CD4-positive, alpha-beta T cell treated with Interleukin-12 subunit alpha and Interleukin-12 subunit beta, for 1 hour (primary cell): Measurements from ENCODE around the gene BOLL.
A peak's percentile ranks its signal among the peaks of the same experiment; 100 is the strongest.
"Not testable (repeated sequence)": the region's sequence is repeated elsewhere in the genome, so short reads cannot be mapped to it uniquely, and the experiment has no call there.

Experiments used
- DNase-seq: peaks from one replicate; pipeline ENCODE4 v3.0.0-alpha.2; 2020

Gene BOLL

DNA sequence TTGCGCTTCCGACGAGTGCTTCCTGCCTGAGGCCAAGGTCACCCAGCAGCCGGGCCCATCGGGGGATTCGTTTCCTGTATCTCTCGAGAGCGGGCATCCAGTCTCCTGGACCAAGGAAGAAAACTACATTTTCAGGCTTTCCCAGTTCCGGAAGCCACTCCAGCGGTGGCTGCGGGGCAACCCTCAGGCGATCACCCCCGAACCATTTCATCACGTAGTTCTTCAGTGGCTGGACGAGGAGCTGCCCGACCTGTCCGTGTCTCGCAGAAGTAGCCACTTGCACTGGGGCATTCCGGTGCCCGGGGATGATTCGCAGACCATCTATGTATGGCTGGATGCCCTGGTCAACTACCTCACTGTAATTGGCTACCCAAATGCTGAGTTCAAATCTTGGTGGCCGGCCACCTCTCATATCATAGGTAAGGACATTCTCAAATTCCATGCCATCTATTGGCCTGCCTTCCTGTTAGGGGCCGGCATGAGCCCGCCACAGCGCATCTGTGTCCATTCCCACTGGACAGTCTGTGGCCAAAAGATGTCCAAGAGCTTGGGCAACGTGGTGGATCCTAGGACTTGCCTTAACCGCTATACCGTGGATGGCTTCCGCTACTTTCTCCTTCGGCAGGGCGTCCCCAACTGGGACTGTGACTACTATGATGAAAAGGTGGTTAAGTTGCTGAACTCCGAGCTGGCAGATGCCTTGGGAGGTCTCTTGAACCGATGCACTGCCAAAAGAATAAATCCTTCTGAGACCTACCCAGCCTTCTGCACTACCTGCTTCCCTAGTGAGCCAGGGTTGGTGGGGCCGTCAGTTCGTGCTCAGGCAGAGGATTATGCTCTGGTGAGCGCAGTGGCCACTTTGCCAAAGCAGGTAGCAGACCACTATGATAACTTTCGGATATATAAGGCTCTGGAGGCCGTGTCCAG is 78.9 kb downstream of the BOLL start:
- no peak for DNase-seq

DNA sequence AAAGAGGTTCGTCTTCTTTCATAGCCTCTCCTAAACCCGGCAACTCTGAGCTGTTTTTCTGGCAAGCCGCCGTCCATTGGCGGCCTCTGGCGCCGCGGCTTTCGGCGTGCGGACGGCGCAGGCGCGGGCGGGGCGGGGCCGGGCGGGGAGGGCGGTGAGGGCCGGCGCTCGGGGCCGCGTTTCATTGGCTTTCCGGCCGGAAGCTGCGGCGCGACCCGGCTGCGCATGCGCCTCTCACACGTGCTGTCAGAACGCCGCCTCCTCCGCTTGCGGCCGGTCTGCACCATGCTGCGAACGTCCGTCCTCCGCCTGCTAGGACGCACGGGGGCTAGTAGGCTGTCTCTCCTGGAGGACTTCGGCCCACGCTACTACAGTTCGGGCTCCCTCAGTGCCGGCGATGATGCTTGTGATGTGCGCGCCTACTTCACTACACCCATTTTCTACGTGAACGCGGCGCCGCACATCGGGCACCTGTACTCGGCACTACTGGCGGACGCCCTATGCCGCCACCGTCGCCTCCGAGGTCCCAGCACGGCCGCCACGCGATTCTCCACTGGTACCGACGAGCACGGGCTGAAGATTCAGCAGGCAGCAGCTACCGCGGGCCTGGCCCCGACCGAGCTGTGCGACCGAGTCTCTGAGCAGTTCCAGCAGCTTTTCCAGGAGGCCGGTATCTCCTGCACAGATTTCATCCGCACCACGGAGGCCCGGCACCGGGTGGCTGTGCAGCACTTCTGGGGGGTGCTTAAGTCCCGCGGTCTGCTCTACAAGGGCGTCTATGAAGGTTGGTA is 79.8 kb downstream of the BOLL start, which contains the start of gene MARS2:
TSS of gene MARS2 (plus strand) at position 249 of the 791 bp plus-strand sequence. CDS start at position 286, 37 bp downstream.
- DNase-seq = peak; percentile 95

DNA sequence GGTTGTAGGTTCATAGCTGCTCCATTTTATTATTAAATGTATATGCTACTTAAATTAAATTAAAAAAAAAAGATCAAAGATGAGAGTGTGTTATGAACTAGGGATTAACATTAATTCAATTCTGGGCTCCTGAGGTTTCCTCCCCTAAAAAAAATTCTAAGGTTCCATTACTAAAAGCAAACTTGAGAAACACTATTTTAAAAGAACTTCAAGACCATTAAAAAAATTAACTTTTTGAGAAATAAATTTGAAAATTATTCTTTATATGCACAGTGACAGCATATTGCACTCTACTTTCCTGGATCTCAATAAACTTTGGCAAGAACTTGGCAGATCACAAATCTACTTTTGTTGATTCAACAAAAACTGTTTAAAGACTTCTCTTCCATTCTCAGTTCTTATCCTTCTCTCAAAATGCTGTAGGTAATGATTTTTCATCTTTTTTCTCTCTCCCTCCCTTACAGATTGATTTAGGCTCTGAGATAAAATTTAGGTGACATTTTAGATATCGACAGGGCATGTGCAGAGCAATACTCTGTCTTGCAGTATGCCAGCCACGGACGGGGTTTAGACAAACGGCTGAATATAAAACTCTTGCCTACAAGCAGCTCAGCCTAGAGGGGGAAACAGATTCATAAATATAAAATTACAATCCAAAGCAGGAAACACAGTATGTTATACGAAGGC is 80.5 kb downstream of the BOLL start:
- DNase-seq = no peak

DNA sequence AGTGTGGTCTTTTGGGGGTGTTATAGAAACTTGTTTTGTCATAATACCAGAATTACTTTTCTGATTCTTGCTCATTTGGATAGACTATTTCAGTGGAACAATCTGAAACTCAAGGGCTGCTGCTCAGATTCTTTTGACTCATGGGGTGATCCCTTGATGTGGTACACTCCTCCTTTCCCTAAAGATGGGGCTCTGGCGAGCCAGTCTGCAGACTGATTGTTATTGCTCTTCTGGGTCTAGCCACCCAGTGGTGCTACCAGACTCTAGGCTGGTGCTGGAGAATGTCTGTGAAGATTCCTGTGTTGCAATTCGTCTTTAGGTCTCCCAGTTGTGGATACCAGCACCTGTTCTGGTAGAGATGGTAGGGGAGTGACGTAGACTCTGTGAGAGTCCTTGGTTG is 84.2 kb downstream of the BOLL start:
- DNase-seq = no peak

DNA sequence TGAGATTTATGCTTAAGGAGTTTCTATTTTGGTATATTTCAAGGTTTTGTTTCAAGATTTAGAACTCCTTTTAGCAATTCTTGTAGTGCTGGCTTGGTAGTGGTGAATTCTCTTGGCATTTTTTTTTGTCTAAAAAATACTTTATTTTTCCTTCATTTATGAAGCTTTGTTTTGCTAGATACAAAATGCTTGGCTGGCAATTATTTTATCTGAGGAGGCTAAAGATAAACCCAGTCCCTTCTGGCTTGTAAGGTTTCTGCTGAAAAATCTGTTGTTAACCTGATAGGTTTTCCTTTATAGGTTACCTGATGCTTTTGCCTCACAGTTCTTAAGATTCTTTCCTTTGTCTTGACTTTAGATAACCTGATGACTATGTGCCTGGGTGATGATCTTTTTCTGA is 85.4 kb downstream of the BOLL start:
- not testable (repeated sequence) for DNase-seq

DNA sequence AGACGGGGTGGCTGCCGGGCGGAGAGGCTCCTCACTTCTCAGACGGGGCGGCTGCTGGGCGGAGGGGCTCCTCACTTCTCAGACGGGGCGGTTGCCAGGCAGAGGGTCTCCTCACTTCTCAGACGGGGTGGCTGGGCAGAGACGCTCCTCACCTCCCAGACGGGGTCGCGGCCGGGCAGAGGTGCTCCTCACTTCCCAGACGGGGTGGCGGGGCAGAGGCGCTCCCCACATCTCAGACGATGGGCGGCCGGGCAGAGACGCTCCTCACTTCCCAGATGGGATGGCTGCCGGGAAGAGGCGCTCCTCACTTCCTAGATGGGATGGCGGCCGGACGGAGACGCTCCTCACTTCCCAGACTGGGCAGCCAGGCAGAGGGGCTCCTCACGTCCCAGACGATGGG is 88.5 kb downstream of the BOLL start:
- DNase-seq = not testable (repeated sequence)

DNA sequence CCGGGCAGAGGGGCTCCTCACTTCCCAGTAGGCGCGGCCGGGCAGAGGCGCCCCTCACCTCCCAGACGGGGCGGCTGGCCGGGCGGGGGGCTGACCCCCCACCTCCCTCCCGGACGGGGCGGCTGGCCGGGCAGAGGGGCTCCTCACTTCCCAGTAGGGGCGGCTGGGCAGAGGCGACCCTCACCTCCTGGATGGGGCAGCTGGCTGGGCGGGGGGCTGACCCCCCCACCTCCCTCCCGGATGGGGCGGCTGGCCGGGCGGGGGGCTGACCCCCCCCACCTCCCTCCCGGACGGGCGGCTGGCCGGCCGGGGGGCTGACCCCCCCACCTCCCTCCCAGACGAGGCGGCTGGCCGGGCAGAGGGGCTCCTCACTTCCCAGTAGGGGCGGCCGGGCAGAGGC is 89.1 kb downstream of the BOLL start:
- not testable (repeated sequence) for DNase-seq

DNA sequence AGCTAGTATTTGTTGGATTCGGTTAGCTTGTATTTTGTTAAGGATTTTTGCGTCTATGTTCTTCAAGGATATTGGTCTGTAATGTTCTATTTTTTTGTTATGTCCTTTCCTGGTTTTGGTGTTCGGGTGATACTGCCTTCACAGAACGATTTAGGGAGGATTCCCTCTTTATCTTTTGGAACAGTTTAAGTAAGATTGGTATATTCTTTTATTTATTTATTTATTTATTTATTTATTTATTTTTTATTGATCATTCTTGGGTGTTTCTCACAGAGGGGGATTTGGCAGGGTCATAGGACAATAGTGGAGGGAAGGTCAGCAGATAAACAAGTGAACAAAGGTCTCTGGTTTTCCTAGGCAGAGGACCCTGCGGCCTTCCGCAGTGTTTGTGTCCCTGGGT is 89.9 kb downstream of the BOLL start:
- not testable (repeated sequence) for DNase-seq

DNA sequence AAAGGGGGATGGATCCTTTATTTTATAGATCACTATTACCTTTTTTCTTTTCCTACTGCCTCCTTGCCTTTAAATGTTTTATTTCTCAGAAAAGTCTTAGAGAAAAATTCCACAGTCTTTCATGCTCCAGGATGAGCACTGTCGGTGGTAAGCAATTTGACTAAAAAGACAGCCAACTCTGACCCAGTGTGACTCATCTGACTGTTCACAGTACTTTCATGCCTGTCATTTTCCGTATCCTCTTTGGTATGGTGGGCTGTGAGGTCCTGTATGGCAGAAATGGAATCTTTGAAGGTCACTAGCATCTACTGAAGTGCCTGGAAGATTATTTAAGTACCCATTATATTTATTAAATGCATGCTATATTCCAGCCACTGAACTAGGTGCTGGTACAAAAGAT is 107.6 kb downstream of the BOLL start:
- DNase-seq = no peak

DNA sequence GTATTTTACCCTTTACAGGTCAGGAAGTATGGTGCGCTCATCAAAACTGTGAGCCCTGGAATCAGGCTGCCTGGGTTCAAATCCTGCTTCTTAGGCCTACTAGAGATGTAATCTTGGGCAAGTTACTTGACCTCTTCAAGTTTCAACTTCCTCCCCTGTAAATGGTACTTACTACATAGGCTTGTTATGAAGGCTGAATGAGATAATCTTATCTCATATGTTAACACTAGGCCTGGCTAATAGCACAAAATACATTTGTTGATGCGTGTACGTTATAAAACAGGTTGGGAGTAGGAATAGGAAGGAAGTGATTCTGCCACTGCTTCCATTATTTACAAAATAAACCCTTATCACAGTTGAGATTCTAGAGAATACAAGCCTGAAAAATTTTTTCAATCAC is 108.1 kb downstream of the BOLL start:
- no peak for DNase-seq
